Left cardiac atrium (tissue), 4 donors: ENCODE results near the gene FAM131C. TPM values are rescaled to one million over a fixed set of nuclear protein-coding genes. Genes with fewer than 3 reads are reported as not detected.
"Not testable (repeated sequence)": the region's sequence is repeated elsewhere in the genome, so short reads cannot be mapped to it uniquely, and the experiment has no call there.

Experiments
- ATAC-seq, 2 donors: fragments of 200-7000 bp; cut with Tn5 transposase; one replicate each; pipeline ENCODE4 v1.9.1; 2020; ENCODE audit warnings: mild to moderate bottlenecking in 2 of 2, moderate library complexity in 2 of 2
- DNase-seq: peaks from one replicate; pipeline ENCODE4 v3.0.0-alpha.2; 2020
- intact Hi-C, 2 donors: fragments of 100-400 bp; cut with DNase I; formaldehyde crosslinking; loops; one replicate each; pipeline versions ENCODE4 v1.14.1 to v1.15.1; 2022 to 2023
- total RNA-seq, 2 donors: library from RNA; stranded (reverse); fragmentation: NEBNext Ultra II Directional; extraction: Animal tissue kit (Norgen Biotek cat#: 25700); gene quantifications; one replicate each; pipeline ENCODE4 v1.2.1, GENCODE V29; 2021
- donor health status: DM: no; HTN: yes; CAD: no.
- donor health status: DM: no; HTN: yes; CAD: no; lungs with severe emphysema.
- donor health status: DM: yes; HTN: yes; CAD: no.
- donor health status: Dilated cardiomyopathy.

Gene FAM131C
- total RNA-seq, 2 donors from 2014 or later, result 3.2 to 6.5 TPM

DNA sequence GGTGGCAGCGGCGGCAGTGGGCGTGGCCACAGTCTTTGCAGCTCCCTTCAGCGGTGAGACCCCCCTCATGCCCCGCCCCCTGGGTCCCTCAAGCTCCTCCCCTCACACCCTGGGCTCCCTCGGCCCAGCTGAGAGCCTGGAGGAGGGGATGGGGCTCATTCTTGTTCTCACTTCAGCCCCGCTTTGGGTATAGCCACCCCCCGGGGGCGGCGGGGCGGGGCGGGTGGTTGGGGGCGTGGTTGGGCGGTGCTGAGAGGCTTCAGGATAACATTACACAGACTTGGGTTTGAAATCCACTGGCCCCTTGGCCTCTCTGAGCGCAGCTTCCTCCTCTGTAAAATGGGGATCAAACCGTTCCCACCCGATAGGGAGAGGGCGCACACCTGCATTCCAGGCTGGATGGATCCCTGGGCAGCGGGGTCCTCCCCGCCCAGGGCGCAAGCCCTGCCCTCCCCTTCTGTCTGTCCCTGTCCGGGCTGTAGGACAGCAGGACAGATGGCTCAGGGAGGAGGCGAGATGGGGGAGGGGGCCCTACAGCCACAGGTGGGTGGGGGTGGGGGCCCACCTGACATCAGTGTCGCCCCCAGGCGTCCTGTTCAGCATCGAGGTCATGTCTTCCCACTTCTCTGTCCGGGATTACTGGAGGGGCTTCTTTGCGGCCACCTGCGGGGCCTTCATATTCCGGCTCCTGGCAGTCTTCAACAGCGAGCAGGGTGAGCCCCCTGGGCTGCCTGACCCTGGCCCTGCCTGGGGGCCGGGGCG, 46.5 kb downstream of the FAM131C start:
- DNase-seq, result no peak
- ATAC-seq, result peak; percentile 54 to 56
- intact Hi-C loops, result no loop called here

GRCh38 chr1:16026302-16026701, 47.1 kb downstream of the FAM131C start:
- DNase-seq, ATAC-seq, intact Hi-C loops: not testable (repeated sequence)

DNA sequence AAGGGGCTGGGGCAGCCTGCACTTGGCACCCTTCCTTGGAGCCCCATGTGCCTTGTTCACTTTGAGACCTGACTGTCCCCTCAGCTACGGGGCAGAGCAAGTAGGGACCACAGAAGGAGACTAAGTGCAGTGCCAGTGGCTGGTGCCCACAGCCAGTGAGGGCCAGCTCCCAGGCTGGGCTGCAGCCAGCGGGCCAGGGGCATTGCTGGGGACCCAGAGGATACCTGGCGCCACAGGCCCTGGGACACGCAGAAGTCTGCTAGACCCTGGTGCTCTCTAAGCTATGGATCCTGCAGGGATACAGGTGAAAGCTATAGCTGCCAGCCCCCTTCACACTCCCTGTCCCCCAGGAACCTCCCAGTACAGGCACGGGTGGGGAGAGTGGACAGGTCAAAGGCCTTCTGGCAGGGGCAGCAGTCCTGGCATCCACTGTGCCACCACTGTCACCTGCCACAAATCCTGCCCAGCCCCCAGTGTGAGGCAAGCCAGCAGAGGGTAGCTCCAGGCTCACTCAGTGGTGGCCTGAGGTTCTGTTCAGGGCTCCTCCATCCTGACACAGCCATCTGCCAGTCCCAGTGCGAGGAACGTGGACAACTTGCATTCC, 50.3 kb downstream of the FAM131C start:
- intact Hi-C loops, result no loop called here
- DNase-seq (no peak), ATAC-seq (no peak)

- no peak for DNase-seq
- ATAC-seq, result no peak
- intact Hi-C loops, result no loop called here
Measured at GRCh38 chr1:16022393-16022792, 51.1 kb downstream of the FAM131C start.

DNA sequence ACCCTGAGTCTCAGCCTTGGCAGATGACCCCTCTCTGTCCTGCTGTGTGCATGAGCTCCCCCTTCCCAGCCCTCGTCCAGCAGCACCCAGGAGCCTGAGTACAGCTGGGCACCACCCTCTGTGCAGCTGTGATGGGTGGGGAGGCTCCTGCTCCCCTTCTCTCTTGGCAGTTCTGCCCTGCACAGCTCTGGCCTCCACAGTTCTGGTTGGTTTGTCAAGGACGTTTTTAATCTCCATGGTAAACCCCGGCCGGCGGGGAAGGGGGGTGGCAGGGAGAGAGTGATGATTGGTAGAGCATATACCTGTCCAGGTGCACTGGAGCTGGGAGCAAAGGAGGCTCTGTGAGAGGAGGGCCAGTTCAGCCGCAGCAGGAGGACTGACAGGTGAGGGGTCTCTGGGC, 51.8 kb downstream of the FAM131C start, which contains the start of gene CLCNKA:
TSS of gene CLCNKA (plus strand) at position 356 of the 400 bp plus-strand sequence. CDS start 584 bp downstream, outside the sequence.
- intact Hi-C loops, result no loop called here
- DNase-seq (no peak), ATAC-seq (no peak)

GRCh38 chr1:16020878-16021277, 52.6 kb downstream of the FAM131C start:
- ATAC-seq, intact Hi-C loops, DNase-seq: not testable (repeated sequence)

- no peak for DNase-seq
- peak in 1 of 2 donors; percentile 1 for ATAC-seq
- intact Hi-C loops, result no loop called here
Measured at GRCh38 chr1:16020325-16020724, 53.1 kb downstream of the FAM131C start.

GRCh38 chr1:16019644-16020277, 53.7 kb downstream of the FAM131C start:
- DNase-seq, result peak; percentile 71
- peak in 1 of 2 donors; percentile 21 for ATAC-seq
- intact Hi-C loops, result no loop called here

GRCh38 chr1:16018749-16019643, 54.5 kb downstream of the FAM131C start:
- ATAC-seq (peak in 1 of 2 donors; percentile 39), DNase-seq (no peak)
- intact Hi-C loops, result no loop called here

GRCh38 chr1:16018308-16018707, 55.1 kb downstream of the FAM131C start:
- DNase-seq (no peak), ATAC-seq (peak in 1 of 2 donors; percentile 1)
- intact Hi-C loops, result no loop called here

DNA sequence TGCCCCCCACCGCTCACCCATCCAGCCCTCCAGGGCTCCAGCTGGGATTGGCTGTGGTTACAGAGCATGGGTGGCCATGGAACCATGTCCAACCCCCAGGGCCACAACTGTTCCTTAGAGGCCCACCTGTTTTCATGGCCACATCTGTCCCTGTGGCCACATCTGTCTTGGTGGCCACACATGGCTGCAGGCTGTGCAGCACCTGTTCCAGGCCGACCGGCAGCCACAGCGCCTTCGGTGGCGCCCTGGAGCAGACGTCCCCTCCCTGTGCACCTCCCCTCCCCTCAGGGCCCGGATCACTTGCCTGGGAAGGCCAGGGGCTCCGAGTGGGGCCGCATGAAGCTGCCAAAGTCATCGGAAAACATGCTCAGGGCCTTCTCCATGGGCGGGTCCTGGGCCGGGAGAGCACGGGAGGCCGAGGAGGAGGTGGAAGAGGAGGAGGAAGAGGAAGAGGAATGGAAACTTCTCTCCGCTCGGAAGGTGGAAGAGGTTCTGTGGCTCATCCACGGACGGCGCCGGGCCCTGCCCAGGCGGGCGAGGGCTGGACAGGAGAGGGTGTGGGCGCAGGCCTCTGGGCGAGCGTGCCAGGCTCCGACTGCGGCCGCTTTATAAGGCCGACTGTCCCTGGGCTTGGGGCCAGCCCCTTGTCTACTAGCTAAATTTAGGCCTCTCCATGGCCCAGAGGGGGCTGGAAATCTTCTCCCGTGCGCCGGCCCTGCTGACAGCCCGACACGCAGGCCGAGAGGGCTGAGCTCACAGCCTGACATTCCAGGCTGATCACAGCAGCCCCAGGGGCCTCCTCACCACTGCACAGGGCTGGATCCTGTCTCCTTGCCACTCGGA, 55.8 kb downstream of the FAM131C start, which contains the start of gene HSPB7:
TSS of gene HSPB7 (minus strand) at position 583 of the 843 bp plus-strand sequence. CDS start at position 503, 80 bp downstream.
- ATAC-seq, result peak; percentile 64 to 66
- intact Hi-C loops, result no loop called here

DNA sequence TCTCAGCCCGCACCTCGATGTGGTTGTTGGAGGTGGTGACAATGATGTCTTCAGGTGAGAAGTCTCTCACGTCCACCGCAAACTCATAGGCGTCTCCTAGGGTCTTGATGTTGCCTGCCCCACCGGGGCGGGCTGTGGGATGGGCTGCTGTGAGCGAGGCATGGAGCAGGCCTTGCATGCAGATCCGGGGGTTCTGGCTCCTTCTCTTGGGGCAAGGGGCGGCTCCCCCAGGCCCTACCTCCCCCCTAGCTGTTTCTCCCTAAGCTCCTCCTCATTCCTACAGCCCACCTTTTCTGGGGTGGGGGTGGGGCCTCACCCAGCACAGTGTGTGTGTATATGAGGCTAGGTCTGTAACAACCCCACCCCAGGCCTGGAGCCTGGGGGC, 56.4 kb downstream of the FAM131C start:
- intact Hi-C loops, result no loop called here
- ATAC-seq (no peak), DNase-seq (no peak)

More for the DNA sequence above, 55.8 kb downstream of the FAM131C start, which contains the start of gene HSPB7:
- DNase-seq, result peak; percentile 92

DNA sequence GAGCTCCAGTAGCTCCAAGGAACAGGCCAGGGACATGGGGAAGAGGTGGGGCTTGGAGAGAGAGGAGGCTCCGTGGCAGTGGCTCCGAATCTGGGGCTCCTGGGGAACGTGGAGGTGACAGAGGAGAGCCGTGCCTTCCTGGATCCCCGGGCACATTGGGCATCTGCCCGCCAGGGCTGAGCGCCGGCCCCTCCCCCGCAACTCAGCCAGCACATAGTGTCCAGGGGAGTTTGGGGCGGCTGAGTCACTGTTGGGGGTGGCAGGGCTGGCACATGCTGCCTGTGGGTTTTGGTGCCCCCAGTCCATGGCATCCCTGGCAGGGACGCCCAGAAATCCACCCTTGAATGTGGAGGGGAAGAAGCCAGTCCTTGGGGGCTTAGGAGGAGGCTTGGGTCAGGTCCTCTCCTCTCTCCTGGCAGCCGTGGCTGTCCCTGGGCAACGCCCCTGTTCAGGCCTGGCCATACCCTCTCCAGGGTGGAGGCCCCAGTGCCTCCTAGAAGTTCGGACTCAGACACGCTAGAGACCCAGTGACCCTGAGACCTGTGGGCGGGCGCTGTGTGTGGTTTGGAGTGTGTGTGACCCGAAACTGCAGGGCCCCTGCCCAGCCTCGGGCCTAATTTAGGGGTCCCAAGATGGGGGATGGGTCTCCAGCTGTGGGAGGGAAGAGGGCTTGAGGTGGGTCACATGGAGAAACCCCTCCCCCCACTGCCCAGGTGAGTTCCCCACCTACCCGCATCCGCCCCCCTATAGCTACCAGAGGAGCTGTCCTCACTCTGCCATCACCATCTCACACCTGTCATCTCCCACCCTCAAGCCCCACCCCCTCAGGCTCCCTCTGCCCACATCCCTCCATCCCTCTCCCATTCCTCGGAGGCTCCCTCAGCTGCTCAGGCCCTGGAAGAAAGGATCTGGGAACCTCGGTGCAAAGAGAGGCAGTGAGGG, 57.2 kb downstream of the FAM131C start:
- intact Hi-C loops, result no loop called here
- peak in 1 of 2 donors; percentile 1 for ATAC-seq
- DNase-seq, result peak; percentile 57

DNA sequence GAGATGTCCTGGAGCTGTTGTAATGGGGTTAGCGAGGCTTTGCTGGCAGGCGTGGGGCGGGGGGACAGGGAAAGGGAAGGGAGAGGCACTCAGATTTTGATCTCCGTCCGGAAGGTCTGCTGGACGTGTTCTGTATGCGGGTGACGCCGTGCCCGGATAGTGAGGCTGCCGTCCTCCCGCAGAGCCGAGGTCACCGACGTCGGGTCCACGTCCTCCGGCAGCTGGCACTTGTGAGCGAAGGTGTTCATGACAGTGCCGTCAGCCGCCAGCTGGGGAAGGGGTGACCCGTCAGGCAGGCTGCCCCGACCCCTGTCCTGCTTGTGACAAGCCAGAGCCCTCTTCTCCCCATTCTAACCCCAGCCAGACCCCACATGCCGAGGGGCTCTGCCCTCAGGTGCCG, 58.0 kb downstream of the FAM131C start:
- peak; percentile 49 for DNase-seq

GRCh38 chr1:16014509-16015482, 58.7 kb downstream of the FAM131C start:
- intact Hi-C loops, result no loop called here
- ATAC-seq (no peak), DNase-seq (peak; percentile 59)

More for the DNA sequence above, 58.0 kb downstream of the FAM131C start:
- intact Hi-C loops, result no loop called here
- no peak for ATAC-seq

DNA sequence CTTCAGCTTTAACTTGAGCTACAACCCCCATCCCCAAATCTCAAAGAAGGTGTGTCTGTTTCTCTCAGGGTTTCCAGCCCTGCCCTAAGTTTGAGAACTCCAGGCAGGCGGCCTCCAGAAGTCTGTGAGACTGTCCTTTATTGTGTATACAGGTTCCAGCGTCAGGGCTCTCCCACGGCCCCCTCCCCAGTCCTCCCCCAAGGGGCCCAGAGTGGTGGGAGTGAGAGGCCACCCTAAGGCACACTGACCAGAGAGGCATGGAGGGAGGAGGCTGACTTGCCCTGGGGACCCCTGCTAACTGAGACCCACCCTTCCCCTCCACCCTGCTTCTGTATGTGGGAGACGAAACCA, 59.6 kb downstream of the FAM131C start:
- no peak for DNase-seq
- ATAC-seq, result no peak

More for the DNA sequence above, 59.6 kb downstream of the FAM131C start:
- intact Hi-C loops, result no loop called here
